NCI-H2196 (cell line): ENCODE results near the gene ALPL.
"Not testable (repeated sequence)": the region's sequence is repeated elsewhere in the genome, so short reads cannot be mapped to it uniquely, and the experiment has no call there.

Experiments used
- DNase-seq: peaks from one replicate; lab custom pipeline; 2025; ENCODE audit not compliant: unreplicated experiment; lab: John Stamatoyannopoulos, UW

ALPL gene

DNA sequence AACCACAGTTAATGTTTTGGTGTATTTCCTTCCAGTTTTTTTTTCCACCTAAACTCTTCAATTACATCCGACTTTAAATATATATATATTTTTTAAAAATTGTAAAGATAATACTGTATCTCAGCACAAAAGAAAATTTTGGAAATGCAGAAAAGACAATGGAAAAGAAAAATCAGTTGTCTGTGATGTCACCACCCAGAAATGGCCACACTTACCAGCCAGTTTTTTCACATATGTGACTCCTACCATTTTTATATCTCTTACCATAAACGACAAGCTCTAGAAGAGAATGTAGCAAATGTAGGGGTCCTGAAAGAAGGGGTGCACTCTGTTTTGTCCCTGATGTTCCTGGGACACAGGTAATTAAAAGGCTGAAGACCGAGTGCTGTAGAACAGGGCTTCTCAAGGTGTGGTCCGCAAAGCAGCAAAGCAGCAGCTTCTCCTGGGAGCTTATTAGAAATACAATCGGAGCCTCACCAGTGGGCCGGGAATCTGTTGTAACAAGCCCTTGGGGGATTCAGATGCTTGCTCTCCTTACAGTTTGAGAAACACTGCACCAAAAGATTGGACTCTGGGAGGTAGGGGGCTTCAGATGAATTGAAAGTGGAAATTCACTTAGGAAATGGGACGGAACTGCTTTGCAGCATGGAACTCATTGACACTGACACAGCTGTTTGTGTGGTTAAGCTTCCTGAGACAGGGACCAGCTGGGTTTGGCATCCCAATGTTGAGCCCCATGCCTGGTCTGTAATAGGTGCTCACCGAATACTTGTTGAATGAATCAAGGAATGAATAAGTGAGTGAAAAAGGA is 44.1 kb downstream of the ALPL start:
- DNase-seq = no peak

DNA sequence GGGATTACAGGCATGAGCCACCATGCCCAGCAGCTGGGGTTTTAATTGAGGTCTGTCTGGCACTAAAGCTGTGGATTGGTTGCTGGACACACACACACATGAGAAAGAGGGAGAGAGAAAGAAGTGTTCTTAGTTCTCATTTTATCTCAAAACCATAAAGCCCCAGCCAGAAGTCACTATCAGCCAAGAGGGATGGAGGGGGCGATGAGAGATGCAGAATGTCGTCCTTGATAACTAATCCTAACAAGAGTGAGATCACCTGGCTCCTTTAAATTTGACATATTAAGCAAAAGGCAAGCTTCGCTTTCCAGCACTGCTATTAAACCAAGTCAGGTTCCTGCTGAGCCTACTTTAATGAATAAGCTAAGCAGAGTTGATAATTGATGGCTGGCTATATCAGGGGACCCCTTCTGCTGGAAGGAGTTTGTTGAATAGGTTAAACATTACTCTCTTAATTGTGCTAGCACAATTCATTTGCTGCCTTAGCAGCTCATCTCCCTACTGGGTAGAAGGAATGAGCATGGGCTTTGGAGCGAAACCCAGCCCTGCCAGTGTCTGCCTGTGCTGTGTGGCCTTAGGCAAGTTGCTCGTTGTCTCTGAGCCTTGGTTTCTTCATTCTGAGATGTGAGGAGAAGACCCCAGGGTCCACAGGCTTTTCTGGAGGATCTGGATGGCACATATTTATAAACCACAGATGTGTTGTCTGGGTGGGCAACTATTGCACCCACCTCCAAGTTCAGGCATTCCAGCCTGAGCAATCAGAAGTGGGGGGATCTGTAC is 50.8 kb downstream of the ALPL start:
- no peak for DNase-seq

DNA sequence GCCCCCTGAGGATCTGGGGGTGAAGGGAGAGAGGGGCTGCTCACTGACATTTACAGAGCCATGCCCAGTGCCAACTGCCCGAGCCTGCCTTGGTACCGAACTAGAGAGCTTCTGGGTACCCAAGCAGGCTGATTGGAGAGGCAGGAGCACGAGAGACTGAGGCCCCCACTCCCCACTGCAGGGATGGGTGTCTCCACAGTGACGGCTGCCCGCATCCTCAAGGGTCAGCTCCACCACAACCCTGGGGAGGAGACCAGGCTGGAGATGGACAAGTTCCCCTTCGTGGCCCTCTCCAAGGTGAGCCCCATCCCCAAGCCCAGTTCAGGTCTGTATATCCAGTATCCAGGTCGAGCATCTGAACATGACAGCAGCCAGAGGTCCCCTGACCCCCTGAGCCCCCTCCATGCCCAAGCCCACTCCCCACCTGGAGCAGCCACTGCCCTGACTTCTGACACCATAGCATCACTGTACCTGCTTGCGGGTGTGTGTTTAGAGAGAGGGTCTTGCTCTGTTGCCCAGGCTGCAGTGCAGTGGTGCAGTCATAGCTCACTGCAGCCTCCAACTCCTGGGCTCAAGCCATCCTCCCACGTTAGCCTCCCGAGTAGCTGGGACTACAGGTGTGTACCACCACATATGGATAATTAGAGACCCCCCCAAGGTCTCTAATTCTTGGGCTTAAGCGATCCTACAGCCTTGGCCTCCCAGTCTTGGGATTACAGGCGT is 51.9 kb downstream of the ALPL start:
- no peak for DNase-seq

DNA sequence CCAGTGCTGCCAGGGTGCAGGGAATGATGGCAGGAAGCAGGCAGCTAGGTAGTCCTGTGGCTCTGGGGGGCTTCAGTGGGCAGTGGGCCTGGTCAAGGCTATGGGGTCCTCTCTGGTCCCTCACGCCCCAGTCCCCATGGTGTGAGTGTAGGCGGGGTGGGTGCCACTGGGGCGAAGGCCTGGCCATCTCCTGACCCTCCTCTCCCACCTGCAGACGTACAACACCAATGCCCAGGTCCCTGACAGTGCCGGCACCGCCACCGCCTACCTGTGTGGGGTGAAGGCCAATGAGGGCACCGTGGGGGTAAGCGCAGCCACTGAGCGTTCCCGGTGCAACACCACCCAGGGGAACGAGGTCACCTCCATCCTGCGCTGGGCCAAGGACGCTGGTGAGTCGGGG is 53.7 kb downstream of the ALPL start:
- no peak for DNase-seq

DNA sequence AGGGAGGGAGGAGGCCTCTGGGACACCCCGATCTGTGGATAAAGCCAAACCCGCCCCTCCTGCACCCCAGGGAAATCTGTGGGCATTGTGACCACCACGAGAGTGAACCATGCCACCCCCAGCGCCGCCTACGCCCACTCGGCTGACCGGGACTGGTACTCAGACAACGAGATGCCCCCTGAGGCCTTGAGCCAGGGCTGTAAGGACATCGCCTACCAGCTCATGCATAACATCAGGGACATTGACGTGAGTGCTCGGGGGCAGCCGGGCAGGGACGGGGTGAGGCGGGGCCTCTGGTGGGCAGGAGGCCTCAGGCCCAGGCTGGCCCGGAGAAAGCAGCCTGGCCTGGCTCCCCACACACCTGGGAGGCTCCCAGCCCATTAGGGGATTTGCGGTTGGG is 54.7 kb downstream of the ALPL start:
- DNase-seq = no peak

DNA sequence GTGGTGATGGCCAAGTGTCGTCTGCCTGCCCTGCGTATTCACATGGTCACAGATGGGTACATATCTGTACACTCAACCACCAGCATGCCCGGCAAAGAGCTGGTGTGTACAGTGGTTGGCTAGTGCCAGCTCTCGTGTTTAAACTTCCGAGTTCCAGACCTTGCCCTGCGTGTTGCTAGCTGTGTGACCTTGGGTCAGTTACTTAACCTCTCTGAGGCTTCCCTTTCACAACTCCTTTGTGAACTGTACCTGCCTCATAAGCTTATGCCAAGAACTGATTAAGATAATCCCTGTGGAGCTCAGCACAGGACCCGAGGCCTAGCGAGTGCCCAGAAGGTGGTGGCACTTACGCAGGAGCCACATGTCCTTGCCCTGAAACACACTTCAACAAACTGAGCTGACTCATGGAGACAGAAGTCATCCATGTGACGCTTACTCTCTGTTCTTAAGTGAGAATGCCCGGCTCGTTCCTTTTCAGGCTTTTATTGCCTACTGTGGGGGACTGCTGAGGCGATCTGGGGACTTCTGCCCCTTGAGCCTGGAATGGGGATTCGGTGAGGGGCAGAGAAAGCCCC is 55.4 kb downstream of the ALPL start:
- DNase-seq = no peak

DNA sequence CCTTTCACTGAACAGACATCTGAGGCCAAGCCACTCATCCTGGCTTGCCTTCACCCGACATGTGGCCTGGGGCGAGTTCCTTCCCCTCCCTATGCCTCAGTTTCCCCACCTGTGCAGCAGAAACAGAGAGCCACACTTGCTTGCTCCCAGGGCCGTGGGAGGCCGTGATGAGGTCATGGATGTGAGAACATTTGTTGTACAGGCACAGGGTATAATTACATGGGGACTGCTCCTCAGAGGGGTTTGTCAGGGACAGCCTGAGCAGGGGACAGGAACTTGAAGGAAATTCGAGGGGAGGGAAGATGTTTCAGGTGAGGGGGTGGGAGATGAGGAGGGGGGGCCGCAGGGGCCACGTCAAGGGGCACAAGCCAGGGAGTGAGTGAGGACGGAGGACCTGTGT is 56.1 kb downstream of the ALPL start:
- DNase-seq = no peak

DNA sequence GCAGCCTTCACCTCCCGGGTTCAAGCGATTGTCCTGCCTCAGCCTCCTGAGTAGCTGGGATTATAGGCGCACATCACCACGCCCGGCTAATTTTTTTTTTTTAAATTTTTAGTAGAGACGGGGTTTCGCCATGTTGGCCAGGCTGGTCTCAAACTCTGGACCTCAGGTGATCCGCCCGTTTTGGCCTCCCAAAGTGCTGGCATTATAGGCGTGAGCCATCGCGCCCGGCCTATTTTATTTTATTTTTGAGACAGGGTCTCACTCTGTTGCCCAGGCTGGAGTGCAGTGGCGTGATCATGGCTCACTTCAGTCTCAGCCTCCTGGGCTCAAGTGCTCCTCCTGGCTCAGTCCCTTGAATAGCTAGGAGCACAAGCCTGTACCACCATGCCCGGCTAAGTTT is 57.1 kb downstream of the ALPL start:
- not testable (repeated sequence) for DNase-seq

DNA sequence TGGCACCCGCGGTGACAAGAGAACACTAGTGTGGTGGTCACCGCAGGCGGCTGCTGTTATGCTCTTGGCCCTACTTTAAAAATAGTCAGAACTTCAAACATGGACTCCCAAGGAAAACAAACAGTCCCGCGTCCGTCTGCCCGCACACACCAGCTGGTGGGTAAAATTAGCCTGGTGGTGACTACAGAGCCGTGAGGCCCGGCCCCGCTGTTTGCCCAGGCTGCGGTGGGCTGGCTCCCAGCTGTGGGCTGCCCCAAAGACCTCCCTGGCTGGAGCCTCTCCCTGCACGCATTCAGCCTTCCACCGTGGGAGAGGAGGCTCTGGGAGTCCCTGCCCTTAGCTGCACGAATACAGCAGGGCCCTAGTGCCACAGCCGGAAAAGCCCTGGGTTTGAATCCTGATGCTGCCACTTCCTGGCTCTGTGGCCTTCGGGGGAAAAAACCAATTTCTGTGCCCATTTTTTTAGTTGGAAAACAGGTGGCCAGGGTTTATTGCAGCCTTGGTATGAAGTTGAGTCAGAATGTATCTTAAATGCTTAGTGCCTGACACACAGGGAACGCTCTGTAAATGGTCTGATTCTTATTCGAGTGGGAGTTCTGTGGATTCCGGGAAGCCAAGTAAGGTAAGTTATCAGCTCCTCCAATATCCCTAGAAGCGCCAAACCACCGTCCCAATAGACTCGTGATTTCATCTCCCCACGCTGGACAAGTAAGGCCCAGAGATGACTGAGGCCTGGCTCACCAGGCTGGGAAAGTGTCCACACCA is 58.2 kb downstream of the ALPL start:
- no peak for DNase-seq

DNA sequence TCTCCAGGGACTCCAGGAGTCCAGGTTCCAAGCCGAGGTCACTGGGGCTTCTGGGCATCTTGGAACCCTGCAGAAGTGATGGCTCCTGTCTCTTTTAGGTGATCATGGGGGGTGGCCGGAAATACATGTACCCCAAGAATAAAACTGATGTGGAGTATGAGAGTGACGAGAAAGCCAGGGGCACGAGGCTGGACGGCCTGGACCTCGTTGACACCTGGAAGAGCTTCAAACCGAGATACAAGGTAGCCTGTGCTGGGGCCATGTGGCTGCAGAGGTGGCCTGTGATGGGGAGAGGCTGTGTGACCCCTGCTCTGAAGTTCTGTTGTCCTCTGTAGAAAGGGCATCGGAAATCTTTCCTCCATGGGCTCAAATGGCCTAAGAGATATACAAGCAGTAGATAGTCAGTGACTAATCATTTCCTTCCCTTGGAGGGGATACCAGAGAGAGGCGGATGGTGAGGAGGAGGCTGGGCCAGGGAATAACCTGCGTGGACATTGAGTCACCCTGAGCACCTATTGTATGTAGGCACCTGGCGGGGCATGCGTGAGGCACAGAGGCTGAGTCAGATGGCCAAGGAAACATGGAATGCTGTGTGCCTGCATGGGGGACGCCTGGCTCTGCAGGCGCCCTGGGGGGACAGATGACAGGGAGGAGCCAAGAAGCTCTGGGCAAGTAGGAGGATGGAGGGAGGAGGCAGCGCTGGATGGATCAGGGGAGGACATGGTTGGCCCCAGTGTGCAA is 59.0 kb downstream of the ALPL start:
- DNase-seq = no peak

DNA sequence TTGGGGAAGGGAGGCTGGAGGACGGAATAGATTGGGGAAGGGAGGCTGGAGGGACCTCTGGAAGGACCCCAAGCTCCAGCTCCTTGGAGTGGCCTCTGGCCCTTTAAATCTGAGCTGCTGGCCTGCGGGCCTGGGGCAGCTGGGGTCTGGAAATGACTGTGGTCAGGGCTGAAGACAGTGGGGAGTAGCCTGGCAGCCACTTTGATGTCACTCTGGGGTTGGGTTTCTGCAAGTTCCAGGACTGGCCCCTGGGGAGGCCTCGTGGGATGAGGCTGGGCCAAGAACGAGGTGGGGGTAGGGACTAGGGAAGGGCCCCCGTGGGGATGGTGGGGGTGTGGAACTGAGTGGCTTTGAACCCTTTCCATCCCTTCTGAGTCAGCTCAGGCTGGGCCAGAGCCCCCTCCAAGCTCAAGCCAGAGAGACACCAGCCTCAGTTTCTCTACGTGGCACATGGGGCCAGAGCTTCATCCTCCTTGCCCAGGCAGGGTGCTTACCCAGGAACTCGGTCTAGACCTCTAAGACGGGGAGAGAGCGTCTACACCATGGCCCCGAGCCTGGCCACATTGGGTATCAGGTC is 59.7 kb downstream of the ALPL start:
- no peak for DNase-seq

DNA sequence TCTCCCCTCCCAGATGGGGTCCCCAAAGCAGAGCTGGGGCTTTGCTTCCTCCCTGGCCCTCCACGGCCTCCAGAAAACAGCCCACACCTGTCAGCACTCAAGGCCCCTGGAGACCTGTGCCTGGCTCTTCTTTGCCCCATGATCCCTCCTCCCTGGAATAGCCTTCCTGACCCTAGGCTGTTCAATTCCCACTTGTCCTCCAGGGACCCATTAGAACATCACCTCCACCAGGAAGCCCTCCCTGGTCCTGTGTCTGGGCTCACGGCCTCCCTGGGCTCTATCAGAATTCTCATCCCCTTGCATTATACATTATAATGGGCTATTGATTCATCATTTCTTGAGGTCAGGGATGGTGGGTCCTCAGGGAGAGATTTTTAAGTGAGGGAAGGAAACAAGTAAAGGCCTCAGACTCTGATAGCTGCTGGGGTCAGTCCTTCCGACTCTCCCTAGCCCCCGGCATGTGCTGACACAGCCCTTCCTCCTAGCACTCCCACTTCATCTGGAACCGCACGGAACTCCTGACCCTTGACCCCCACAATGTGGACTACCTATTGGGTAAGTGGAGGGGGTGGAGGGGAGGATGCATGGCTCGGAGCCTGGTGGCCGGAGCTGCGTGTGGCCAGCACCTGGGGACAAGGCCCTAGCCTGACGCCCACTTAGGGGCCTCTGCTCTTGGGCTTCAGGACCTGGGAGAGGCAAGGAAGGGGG is 60.8 kb downstream of the ALPL start:
- DNase-seq = no peak

DNA sequence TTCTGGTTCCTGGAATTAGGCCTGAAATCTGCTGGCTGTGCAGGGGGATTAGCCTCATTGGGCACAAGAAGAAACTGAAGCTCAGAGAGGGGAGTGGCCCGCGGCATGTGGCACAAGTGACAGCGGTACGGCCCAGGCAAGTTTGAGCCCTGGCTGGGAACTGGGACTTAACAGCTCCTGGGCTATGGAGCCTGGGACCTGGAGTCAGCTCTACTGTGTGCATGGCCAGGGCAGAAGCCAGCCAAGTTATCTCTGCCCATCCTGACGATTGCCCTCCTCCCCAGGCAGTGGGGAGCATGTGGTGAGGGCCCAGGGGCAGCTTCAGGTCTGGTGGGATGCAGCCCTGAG is 61.3 kb downstream of the ALPL start:
- DNase-seq = no peak

DNA sequence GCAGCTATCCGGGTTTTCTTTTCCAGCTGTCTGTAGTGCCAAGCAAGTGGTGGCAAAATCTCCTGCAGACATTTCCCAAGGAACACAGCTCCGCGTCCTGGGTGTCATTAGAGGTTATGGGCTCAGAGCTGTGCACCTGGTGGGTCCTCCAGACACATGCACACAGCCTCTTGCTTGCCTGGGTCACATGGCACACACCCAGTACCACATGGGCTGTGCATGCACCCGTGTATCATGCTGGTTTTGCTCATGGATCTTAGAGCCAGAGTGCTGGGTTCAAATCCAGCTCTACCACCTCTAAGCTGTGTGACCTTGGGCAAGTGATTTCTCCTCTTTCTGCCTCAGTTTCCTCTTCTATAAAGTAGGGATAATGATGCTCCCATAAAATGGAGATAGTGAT is 61.7 kb downstream of the ALPL start:
- DNase-seq = no peak

DNA sequence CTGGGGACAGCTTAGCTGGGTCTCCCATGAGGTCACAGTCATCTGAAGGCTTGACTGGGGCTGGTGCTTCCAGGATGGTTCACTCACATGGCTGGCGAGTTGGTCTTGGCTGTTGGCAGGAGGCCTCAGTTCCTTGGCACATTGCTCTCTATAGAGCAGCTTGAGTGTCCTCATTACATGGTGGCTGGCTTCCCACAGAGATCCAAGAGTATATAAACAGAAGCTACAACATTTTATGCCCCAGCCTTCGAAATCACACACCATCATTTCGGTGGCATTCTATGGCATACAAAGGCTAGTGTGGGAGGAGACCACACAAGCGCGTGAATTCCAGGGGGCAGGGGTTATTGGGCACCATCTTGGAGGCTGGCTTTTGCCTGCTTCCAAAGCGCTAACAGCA is 63.0 kb downstream of the ALPL start:
- no peak for DNase-seq

DNA sequence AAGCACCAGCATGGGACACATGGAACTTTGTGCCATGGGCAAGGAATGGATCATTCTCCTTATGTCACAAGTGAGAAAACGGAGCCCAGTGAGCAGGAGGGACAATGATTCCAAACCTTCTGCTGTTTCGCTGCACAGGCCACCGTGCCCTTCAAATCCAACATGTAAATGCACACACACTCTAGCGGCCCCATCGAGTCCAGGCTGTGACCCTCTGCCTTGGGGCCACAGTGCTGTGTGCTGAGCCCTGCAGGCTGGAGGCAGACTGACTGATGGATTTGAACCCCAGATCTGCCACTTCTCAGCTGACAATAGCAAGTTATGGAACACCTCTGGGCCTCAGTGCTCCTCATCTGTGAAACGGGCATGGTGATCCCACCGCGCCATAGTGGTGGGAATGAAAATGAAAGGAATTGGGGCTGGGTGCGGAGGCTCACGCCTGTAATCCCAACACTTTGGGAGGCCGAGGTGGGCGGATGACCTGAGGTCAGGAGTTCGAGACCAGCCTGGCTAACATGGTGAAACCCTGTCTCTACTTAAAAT is 63.6 kb downstream of the ALPL start:
- DNase-seq = no peak

DNA sequence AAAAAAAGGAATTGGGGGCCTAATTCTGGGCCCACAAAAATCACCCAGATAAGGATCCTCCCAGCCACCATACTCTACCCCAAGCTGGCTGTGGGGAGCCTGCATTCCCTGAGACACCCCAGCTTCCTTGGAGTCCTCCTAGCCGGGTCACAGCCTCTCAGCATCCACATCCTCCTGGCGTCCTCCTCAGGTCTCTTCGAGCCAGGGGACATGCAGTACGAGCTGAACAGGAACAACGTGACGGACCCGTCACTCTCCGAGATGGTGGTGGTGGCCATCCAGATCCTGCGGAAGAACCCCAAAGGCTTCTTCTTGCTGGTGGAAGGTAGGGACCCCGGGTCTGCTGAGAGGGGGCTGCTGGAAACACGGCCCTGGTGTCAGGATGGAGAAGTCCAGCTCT is 64.3 kb downstream of the ALPL start:
- no peak for DNase-seq

DNA sequence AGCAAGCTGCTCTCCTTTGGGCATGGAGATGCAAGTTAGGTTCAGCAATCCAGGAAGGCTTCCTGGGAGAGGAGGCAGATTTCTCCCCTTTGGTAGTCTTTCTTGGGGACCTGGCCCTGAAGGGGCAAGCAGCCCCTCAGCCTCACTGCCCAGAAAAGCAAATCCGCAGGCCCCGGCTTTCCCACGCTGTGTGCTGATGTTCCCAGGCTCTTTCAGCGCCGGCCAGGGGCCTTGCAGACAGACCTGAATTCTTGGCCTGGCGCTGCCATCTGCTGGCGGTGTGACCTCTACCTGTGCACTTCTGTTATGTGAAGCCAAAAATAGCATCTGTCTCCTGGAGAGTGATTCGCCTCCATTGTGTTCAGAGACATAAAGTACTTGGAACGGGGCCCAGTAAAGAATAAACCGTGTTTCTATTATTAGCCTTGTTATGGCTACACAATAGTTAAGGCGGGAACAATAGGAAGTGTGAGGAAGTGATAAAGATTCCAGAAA is 64.8 kb downstream of the ALPL start:
- peak; percentile 96 for DNase-seq
